Esophagus squamous epithelium (tissue), 5 donors: ENCODE results near the gene ARL4C. TPM values are rescaled to one million over a fixed set of nuclear protein-coding genes. Genes with fewer than 3 reads are reported as not detected.
"Not testable (repeated sequence)": the region's sequence is repeated elsewhere in the genome, so short reads cannot be mapped to it uniquely, and the experiment has no call there.

Experiments
- DNase-seq: peaks from one replicate; lab custom pipeline; 2025; lab: John Stamatoyannopoulos, UW
- H3K27ac ChIP-seq, 4 donors: fragments of 200-600 bp; sonication (generic); one replicate each; pipeline ENCODE4 v1.5.1; 2016 to 2019; ENCODE audit warnings: mild to moderate bottlenecking in 1 of 4
- H3K27me3 ChIP-seq, 4 donors: fragments of 200-600 bp; sonication (generic); 1 replicate in 3 of 4; 2 replicates in 1 of 4; pipeline versions ENCODE4 v1.5.1 to v1.6.0; 2017 to 2021; ENCODE audit warnings: antibody characterized with exemption in 1 of 4
- H3K36me3 ChIP-seq, 3 donors: fragments of 200-600 bp; sonication (generic); one replicate each; pipeline ENCODE4 v1.5.1; 2016 to 2019
- H3K4me1 ChIP-seq, 3 donors: fragments of 200-600 bp; sonication (generic); one replicate each; pipeline ENCODE4 v1.5.1; 2017 to 2019
- H3K4me3 ChIP-seq, 4 donors: fragments of 200-600 bp; sonication (generic); 1 replicate in 3 of 4; 2 replicates in 1 of 4; pipeline ENCODE4 v1.5.1; 2016 to 2019; ENCODE audit warnings: mild to moderate bottlenecking in 2 of 4, moderate library complexity in 1 of 4
- H3K9me3 ChIP-seq, 3 donors: fragments of 200-600 bp; sonication (generic); one replicate each; pipeline ENCODE4 v1.5.1; 2016 to 2019
- POLR2A ChIP-seq, 4 donors: fragments of 450-650 bp; IDR thresholded peaks; one replicate each; pipeline ENCODE4 v1.6.1; 2017; ENCODE audit warnings: antibody characterized with exemption in 4 of 4, mild to moderate bottlenecking in 4 of 4, moderate library complexity in 3 of 4
- WGBS, 2 donors: methylation state at CpG; one replicate each; pipeline ENCODE4 v1.1.5; 2018; 5-methylcytosine and 5-hydroxymethylcytosine counted together
- intact Hi-C: fragments of 100-400 bp; cut with DNase I; formaldehyde crosslinking; loops from one replicate; pipeline ENCODE4 v1.15.0; 2022
- total RNA-seq, 4 donors: library from RNA; depleted of rRNA; stranded (reverse); fragments of >200 nt; gene quantifications; one replicate each; pipeline ENCODE4 v1.1.0, GENCODE V29; 2016
- TF ChIP-seq, protein P1 (sequence below), 6 experiments: fragments of 450-650 bp in 4 of 6; fragments of 200-600 bp in 2 of 6; sonication (generic) in 2 of 6; IDR thresholded peaks; one replicate each; pipeline ENCODE4 v1.5.1; 2016 to 2019; ENCODE audit warnings: antibody characterized with exemption in 6 of 6, mild to moderate bottlenecking in 4 of 6, moderate library complexity in 4 of 6
- donor health status: DM: yes; HTN: yes; CAD: no.

Gene ARL4C
- total RNA-seq, 4 donors from 2014 or later = 11.2 to 27.1 (median 20.0) TPM

DNA sequence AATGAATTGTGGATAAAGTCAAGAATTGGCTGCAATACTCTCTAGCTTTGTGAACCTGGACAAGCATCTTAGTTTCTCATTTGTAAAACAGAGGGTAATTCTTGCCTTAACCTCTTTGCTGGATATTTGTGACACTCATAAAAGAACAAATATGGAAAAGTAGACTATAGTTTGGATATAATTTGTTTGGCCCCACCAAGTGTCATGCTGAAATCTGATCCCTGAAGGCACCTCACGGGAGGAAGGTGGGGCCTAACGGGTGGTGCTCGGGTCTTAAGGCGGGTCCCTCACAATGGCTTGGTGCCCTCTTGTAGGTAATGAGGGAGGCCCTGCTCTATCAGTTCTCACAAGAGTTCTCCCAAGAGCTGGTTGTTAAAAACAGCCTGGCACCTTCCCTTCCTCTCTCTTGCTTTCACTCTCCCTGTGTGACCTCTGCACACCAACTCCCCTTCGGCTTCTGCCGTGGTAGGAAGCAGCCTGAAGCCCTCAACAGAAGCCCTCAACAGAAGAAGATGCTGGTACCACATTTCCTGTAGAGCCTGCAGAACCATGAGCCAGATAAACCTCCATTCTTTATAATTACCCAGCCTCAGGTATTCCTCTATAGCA lies 37.4 kb downstream of the ARL4C start:
- no peak for DNase-seq
- H3K36me3 ChIP-seq = no peaks in the 10 kb centered on the region
- no peak for TF ChIP-seq POLR2A (IDR thresholded peaks at IDR 0.05)
- TF ChIP-seq, protein P1, sequence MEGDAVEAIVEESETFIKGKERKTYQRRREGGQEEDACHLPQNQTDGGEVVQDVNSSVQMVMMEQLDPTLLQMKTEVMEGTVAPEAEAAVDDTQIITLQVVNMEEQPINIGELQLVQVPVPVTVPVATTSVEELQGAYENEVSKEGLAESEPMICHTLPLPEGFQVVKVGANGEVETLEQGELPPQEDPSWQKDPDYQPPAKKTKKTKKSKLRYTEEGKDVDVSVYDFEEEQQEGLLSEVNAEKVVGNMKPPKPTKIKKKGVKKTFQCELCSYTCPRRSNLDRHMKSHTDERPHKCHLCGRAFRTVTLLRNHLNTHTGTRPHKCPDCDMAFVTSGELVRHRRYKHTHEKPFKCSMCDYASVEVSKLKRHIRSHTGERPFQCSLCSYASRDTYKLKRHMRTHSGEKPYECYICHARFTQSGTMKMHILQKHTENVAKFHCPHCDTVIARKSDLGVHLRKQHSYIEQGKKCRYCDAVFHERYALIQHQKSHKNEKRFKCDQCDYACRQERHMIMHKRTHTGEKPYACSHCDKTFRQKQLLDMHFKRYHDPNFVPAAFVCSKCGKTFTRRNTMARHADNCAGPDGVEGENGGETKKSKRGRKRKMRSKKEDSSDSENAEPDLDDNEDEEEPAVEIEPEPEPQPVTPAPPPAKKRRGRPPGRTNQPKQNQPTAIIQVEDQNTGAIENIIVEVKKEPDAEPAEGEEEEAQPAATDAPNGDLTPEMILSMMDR (IDR thresholded peaks at IDR 0.05) = no peak
- H3K4me1 ChIP-seq = peaks cover 0 to 37% (median 7%) of the 10 kb centered on the region in 3 donors
- no peak overlapping the region for H3K4me3 ChIP-seq
- H3K27ac ChIP-seq = no peak overlapping the region
- 59 to 62% methylated on average over 6 of the region's 6 CpGs for WGBS, 2 donors
- no peaks in the 10 kb centered on the region for H3K27me3 ChIP-seq
- intact Hi-C loops = no loop called here
- H3K9me3 ChIP-seq = peaks cover 0 to 5% (median 0%) of the 10 kb centered on the region in 3 donors

DNA sequence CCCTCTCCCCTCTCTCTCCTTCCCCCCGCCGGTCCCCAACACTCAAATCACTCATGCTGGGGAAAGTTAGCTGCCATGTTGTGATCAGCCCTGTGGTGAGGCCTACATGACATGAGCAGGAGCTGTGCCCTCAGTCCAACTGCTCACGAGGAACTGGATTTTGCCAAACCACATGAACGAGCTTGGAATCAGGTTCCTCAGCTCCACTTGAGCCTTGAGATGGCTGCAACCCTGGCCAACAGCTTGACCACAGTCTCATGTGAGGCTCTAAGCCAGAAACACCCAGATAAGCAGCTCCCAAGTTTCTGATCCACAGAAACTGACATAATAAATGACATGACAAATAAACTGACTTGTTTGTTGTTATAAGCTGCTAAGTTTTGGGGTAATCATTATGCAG lies 38.4 kb downstream of the ARL4C start:
- WGBS, 2 donors = 76 to 100% methylated on average over 1 to 4 of the region's 4 CpGs
- Histone ChIP-seq H3K4me3 (no peak overlapping the region), H3K27me3 (no peaks in the 10 kb centered on the region), H3K4me1 (peaks cover 0 to 27% (median 5%) of the 10 kb centered on the region in 3 donors), H3K27ac (no peak overlapping the region), H3K36me3 (no peaks in the 10 kb centered on the region), H3K9me3 (peaks cover 0 to 5% (median 0%) of the 10 kb centered on the region in 3 donors)
- TF ChIP-seq, protein P1 (IDR thresholded peaks at IDR 0.05) = no peak
- no peak for TF ChIP-seq POLR2A (IDR thresholded peaks at IDR 0.05)
- DNase-seq = no peak
- intact Hi-C loops = no loop called here

DNA sequence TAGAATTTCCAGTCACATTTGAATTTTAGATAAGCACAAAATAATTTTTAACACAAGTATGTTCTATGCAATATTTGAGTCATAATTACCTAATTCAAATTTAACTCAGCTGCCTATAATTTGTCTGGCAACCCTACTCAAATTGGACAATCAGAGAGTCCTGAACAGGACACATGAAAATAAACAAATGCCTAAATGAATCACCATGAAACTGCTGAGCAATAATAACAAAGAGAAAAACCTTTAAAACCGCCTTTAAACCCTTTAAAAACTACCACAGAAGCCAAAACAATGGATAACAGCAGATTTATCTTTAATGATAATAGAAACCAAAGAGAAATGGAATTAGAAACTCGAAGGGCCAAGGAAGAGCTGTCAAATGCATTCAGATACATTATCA lies 39.5 kb downstream of the ARL4C start:
- TF ChIP-seq POLR2A (IDR thresholded peaks at IDR 0.05) = no peak
- TF ChIP-seq, protein P1 (IDR thresholded peaks at IDR 0.05) = no peak
- 65% methylated on average over 2 of the region's 2 CpGs for WGBS, 2 donors
- no peaks in the 10 kb centered on the region for H3K27me3 ChIP-seq
- H3K4me3 ChIP-seq = no peak overlapping the region
- intact Hi-C loops = no loop called here
- no peak for DNase-seq
- peaks cover 0 to 5% (median 0%) of the 10 kb centered on the region in 3 donors for H3K9me3 ChIP-seq
- H3K36me3 ChIP-seq = no peaks in the 10 kb centered on the region
- peaks cover 2 to 29% (median 5%) of the 10 kb centered on the region in 3 donors for H3K4me1 ChIP-seq
- H3K27ac ChIP-seq = no peak overlapping the region

DNA sequence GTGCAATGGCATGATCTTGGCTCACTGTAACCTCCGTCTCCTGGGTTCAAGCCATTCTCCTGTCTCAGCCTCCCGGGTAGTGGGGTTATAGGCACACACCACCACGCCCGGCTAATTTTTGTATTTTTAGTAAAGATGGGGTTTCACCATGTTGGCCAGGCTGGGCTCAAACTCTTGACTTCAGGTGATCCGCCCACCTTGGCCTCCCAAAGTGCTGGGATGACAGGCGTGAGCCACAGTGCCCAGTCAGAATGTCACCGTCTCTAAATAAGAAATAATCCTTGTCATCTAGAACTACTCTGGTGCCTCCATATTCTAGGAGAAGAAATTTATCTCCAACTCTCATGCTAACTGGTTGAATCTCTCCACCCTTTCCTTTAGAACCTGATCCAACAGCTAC lies 41.6 kb downstream of the ARL4C start:
- WGBS, 2 donors = 87 to 92% methylated on average over 7 of the region's 7 CpGs
- intact Hi-C loops, H3K9me3 ChIP-seq, H3K27me3 ChIP-seq, H3K27ac ChIP-seq, H3K36me3 ChIP-seq, DNase-seq, H3K4me3 ChIP-seq: not testable (repeated sequence)
- H3K4me1 ChIP-seq = peaks cover 0 to 24% (median 5%) of the 10 kb centered on the region in 3 donors

DNA sequence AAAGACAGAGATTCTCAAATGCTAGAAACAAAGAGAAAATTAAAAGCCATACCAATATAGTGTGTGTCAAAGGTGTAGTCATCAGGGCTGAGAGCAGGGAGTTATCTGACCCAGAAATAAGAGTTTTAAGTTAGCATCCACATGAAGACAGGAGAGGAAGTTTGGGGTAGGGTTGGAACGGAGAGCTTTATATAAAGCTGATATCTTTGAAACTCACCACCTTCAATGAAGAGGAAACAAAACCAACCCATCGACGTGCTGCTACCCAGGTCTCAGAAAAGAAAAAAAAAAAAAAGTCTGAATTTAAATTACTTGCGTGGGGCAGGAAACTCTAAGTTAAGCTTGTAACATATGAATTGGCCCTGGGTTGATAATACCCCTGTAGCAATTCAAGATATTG lies 42.4 kb downstream of the ARL4C start:
- no peaks in the 10 kb centered on the region for H3K27me3 ChIP-seq
- peaks cover 0 to 25% (median 5%) of the 10 kb centered on the region in 3 donors for H3K4me1 ChIP-seq
- peak in 1 of 4 donors; percentile 15 for TF ChIP-seq POLR2A (IDR thresholded peaks at IDR 0.05)
- TF ChIP-seq, protein P1 (IDR thresholded peaks at IDR 0.05) = no peak
- WGBS, 2 donors = 68 to 74% methylated on average over 4 of the region's 4 CpGs
- H3K27ac ChIP-seq = no peak overlapping the region
- H3K9me3 ChIP-seq = peaks cover 0 to 5% (median 0%) of the 10 kb centered on the region in 3 donors
- intact Hi-C loops = no loop called here
- peak overlapping the region in 1 of 4 donors; percentile 1 for H3K4me3 ChIP-seq
- DNase-seq = no peak
- H3K36me3 ChIP-seq = no peaks in the 10 kb centered on the region
